ENCODE results near the gene NYNRIN.

NYNRIN gene

GRCh38 chr14:24392325-24393091 is 6.3 kb upstream of the NYNRIN start:
- DNase-seq (ENCODE audit: low read depth): no peak

GRCh38 chr14:24394275-24394674 is 4.5 kb upstream of the NYNRIN start:
- no peak for DNase-seq (ENCODE audit: low read depth)

DNA sequence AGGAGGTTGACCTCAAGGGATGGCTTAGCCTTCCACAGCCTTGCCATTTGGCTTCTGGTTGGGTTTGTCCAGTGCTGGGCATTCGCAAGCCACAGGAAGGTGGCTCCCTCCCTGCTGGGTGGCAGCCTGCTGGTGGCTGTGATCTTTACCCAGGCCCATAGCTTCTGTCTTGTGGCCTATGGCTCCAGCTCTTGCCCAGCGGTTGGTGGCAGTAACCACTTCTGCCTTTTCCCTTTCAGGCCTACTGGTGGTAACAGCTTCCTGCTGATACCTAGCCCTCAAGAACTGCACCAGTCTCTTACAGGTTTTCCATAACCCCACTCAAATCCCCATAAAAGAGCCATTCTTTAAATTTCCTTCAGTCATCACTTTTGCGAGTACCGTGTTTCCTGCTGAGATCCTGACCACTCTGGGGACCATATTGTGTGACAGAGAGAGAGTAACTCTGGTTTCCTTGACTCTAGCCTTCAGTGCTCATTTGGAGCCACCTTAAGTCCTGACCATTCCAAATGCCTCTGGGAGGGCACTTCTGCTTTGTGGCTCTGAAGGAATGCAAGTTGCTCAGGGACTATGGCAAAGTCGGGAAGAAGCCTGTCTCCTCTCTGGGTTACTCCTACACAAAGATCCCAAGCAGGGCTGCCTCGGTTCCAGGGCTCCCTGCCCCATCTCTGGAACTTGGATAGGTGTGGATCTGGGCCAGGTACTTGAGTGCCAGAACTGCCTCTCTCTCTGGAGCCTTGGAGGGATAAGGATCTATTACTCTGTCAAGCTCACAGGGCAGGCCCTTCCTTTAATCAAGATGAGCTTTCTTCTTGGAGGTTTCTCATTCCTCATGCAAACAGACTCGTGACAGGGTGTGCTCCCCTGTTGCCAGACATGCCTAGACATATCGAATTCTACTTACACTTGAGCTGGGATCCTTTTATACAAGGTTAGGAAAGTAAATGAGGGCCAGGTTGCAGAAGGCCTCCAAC is 2.9 kb upstream of the NYNRIN start:
- no peak for DNase-seq (ENCODE audit: low read depth)

DNA sequence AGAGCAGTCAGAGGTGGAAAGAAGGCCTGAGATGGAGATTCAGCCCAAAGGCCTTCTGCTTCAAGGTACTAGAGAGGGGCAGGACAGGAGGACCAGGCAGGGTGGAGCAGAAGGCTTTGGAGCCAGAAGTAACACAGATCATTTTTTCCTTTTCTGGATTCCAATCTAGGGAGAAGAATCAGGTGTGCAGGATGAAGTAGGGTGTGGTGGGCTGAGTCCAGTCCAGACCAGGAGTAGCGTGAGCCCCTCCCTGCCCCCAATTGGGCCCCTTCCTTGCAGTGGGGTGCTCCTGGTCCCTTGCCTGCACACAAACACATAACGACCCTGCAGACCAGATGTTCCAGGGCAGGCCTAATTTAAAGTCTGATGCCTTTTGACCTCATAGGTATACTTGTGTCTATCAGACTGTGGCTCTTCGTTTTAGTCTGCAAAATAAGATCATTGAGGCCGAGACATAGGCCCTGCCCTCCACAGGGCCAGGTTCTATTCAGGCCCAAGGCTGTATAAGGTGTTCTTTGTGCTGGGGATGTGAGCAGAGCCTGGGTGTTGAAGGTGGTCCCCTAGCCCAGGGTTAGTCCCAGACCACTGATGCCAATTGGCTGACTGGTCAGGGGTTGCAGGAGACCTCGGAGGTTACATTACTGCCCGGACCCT is 1.0 kb upstream of the NYNRIN start:
- no peak for DNase-seq (ENCODE audit: low read depth)

- DNase-seq (ENCODE audit: low read depth): no peak
Measured at GRCh38 chr14:24398293-24398652, 530 bp upstream of the NYNRIN start.

- DNase-seq (ENCODE audit: low read depth): no peak
Measured at GRCh38 chr14:24399447-24399822, 632 bp downstream of the NYNRIN start.

DNA sequence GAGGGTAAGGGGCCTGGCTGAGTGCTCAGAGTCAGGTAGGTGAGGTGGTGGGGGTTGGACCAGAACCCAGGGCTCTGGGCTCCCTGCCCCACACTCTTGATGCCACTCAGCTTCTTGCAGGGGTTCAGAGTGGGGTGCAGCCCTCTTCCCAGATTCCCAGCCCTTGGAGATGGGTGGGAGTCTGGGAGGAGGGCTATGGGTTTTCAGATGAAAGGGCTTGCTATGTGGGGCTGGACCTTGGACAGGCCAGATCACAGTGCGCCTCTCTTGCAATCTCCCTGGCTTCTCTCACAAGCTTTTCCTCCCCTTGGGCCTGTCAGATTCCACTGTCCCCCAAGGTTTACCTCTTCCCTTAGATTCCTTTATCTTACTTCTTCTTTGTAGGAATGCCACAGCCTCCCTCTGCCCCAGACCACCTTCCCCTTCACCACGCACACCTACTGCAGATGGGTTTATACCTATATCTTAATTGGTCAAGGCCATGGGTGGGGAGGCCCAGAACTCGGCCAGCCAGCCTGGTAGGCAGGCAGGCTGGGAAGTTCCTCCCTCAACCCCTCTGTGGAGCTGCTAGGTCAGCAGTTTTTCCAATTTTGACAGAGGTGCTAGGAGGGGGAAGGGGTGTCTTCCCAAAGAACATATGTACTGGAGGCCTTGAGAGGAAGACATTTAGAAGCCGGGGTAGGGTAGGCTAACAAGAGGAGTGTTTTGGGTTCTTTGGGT is 1.4 kb downstream of the NYNRIN start:
- no peak for DNase-seq (ENCODE audit: low read depth)

DNA sequence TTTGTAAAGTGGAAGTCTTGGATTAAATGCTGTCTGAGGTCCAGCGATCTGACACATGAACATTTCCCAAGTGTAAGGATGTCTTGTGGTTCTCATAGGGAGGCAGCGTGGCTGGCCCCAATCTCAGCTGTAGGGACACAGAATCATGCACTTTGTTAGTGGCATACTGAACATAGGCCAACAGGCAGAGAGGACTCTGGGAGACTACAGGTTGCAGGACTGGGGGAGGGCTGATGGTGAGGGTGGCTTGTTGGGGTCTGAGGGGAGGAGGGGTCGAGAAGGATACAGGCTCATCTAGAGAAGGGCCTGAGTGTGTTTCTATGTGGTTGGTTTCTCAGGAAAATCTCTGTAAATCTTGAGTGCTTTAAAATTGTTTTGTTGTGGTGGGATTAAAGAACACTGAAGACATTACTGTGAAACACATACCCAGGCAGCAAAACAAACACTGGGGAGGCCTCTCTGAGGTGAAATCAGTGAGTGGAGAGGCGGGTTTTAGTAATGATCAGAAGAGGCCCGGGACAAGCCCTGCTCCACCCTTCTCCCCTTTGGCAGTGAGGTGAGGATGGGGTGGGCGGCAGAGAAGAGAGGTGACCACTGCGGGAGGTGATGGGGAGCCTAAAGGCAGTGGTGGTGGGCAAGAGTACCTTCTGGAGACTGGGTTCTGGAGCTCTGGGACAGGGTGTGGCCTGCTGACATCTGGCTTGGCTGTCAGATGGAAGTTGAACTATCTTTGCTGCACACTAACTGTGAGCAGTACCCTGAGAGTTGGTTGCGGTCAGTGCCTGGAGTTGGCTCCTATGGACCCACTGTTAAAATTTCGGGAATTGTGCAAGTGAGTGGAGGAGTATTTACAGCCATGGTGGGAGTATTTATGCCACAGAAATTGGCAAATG is 3.3 kb downstream of the NYNRIN start:
- DNase-seq (ENCODE audit: low read depth): no peak

GRCh38 chr14:24403294-24403998 is 4.6 kb downstream of the NYNRIN start:
- DNase-seq (ENCODE audit: low read depth): no peak

DNA sequence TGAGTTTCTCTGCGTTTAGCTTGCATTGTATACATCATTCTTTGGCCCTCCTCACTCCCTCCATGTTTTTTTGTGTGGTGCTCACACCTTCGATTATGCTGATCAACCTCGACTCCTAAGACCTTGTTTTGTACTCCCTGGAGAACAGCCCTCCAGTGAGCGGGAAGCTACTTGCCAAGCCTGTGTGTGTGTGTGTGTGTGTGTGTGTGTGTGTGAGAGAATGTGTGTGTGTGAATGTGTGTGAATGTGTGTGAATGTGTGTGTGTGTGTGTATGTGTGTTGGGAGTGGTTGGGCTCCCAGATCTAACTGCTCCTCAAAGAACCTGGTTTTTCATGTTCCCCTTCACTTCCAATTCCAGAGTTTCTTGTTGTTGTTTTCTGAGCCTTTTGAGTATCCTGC is 6.0 kb downstream of the NYNRIN start:
- no peak for DNase-seq (ENCODE audit: low read depth)

DNA sequence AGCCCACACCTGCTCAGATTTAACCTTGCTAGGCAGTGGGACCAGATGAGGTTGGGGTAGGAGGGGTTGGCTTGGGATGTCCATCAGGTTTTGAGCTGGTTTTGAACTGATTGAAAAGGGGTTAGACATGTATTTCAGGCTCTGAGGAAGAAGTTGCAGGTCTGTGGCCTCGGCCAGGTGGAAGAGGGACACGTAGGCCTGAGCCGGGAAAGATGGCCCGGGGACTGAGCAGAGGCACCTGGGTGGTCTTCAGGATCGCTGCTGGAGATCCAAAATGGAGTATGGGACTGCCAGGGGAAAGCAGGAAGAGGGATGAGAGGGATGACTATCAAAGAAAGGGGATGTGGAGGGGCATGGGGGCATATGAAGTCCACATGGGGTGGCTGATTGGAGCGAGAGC is 7.6 kb downstream of the NYNRIN start:
- no peak for DNase-seq (ENCODE audit: low read depth)

- no peak for DNase-seq (ENCODE audit: low read depth)
Measured at GRCh38 chr14:24407608-24408325, 9.0 kb downstream of the NYNRIN start.

DNA sequence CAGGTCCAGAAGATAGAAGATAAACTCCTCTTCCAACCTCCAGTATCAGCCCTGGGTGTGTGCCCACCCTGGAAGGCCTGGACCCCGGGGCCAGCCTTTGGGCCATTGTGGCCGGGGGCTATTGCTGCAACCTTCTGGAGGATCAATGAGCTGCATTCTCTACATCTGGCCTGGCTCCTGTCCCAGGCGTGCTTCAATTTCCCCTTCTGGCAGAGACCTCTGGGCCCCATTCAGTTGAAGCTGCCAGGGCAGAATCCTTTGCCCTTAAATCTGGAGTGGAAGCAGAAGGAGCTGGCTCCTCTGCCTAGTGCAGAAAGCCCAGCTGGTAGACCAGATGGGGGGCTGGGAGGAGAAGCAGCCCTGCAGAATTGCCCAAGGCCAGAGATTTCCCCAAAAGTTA is 10.0 kb downstream of the NYNRIN start:
- no peak for DNase-seq (ENCODE audit: low read depth)

DNA sequence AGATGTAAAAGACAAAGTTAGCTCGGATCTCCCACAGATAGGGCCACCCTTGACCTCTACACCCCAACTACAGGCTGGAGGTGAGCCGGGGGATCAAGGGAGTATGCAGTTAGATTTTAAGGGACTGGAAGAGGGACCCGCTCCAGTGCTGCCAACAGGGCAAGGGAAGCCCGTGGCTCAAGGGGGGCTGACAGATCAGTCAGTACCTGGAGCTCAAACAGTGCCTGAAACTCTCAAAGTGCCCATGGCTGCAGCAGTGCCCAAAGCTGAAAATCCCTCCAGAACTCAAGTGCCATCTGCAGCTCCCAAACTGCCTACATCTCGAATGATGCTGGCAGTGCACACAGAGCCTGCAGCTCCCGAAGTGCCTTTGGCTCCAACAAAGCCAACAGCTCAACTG is 10.4 kb downstream of the NYNRIN start:
- no peak for DNase-seq (ENCODE audit: low read depth)

DNA sequence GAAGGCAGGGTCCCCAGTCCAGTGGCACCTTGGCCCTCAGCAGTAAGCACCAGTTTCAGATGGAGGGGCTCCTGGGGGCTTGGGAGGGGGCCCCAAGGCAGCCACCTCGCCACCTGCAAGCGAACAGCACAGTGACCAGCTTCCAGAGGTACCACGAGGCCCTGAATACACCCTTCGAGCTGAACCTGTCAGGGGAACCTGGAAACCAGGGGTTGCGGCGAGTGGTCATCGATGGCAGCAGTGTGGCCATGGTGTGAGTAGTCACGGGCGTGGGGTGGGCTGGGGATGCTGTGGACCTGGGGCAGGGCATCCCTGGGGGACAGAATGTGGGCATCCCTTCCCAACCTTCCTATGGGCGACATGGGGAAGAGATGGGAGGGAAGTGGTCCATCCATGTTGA is 11.2 kb downstream of the NYNRIN start:
- DNase-seq (ENCODE audit: low read depth): no peak

DNA sequence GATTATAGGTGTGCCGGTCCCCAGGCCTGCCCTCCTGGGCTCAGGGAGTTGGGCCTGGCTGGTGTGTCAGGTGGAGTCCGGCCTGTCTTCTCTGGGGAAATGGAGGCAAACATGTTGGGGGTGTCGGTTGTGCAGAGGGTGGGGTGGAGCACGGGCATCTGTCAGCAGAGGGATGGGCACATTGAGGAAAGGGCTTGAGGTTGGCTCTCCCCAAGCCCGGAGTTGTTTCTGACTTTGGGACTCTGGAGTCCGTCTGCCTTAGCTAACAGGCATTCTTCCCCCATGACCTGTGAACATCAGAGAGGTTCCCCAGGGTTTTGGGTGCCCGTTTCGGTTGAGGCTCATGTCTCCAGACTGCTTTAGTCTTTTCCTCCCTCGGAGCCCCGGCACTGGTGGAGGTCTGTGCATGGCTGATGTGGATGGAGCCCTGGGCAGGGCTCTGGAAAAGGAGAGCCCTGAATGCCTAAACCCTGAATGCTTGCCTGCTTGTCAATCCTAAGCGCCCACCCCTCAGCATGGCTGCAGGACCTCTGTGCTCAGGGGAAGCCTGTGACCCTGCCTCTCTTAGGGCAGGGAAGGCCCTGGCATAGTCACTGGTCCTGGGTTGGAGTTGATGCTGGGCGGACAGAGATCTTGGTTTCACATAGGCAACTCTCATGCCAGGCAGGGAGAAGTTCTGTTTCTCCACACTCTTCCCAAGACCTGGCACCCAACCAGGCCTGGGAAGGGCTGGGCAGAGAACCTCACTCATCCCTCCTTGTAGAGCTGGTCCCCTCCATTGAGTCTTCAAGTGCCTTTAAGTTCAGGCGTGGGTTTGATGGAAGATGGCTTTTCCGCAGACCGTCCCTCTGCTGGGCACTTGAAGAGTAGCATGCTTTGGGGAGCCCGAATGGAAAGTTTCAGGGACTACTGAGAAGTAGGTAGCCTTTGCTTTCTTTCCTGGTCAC is 12.9 kb downstream of the NYNRIN start:
- DNase-seq (ENCODE audit: low read depth): no peak

DNA sequence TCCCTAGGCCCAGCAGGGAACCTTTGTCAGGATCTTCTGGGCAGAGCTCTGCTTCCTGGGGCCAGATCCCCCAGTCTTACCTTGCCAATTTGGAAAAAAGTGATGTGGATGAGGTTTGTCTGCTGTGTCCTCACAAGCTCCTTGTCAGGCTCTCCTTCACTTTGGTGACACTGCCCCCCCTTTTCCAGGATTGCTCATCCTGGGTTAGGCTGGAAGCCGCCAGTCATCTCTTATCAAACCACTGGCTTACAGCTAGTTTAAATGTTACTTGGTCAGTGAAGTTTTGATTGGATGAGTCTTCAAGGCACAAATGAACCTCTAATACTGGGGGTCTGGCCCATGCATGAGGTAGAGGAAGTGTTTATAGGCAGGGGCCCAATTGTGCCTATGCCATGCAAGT is 15.3 kb downstream of the NYNRIN start:
- no peak for DNase-seq (ENCODE audit: low read depth)

GRCh38 chr14:24414732-24415420 is 16.1 kb downstream of the NYNRIN start:
- no peak for DNase-seq (ENCODE audit: low read depth)

All from activated T-cell treated with anti-CD3 and anti-CD28 coated beads for 24 hours (primary cell).